Stimulated activated CD4-positive, alpha-beta T cell treated with anti-CD3 and anti-CD28 coated beads, Interleukin-12 subunit alpha, Interleukin-12 subunit beta, amount 100 ng/mL, for 4 hours (primary cell): ENCODE results near the gene IYD.

Experiments used
- DNase-seq: peaks from one replicate; pipeline ENCODE4 v3.0.0-alpha.2; 2020

Gene IYD

GRCh38 chr6:150368762-150369161, at the start of gene IYD:
Gene IYD (plus strand): TSS chr6:150369012. CDS start chr6:150369032, 20 bp downstream.
- no peak for DNase-seq

- DNase-seq = no peak
Measured at GRCh38 chr6:150319924-150320323, 48.9 kb upstream of the IYD start.

- no peak for DNase-seq
Measured at GRCh38 chr6:150320442-150320841, 48.4 kb upstream of the IYD start.

GRCh38 chr6:150322466-150322871, 46.3 kb upstream of the IYD start:
- DNase-seq = no peak

GRCh38 chr6:150323205-150323604, 45.6 kb upstream of the IYD start:
- no peak for DNase-seq

GRCh38 chr6:150324044-150324443, 44.8 kb upstream of the IYD start:
- DNase-seq = no peak

- no peak for DNase-seq
Measured at GRCh38 chr6:150325066-150325772, 43.6 kb upstream of the IYD start.

GRCh38 chr6:150327117-150327774, 41.6 kb upstream of the IYD start:
- DNase-seq = no peak

- no peak for DNase-seq
Measured at GRCh38 chr6:150328744-150329405, 39.9 kb upstream of the IYD start.

- no peak for DNase-seq
Measured at GRCh38 chr6:150331344-150331743, 37.5 kb upstream of the IYD start.

- no peak for DNase-seq
Measured at GRCh38 chr6:150332939-150333584, 35.8 kb upstream of the IYD start.

- no peak for DNase-seq
Measured at GRCh38 chr6:150333585-150333941, 35.2 kb upstream of the IYD start.

- DNase-seq = no peak
Measured at GRCh38 chr6:150334790-150335783, 33.7 kb upstream of the IYD start.

- DNase-seq = no peak
Measured at GRCh38 chr6:150336299-150336698, 32.5 kb upstream of the IYD start.

- no peak for DNase-seq
Measured at GRCh38 chr6:150336708-150337107, 32.1 kb upstream of the IYD start.

GRCh38 chr6:150342126-150342525, 26.7 kb upstream of the IYD start:
- no peak for DNase-seq

- no peak for DNase-seq
Measured at GRCh38 chr6:150343434-150343833, 25.4 kb upstream of the IYD start.

- DNase-seq = no peak
Measured at GRCh38 chr6:150345781-150346180, 23.0 kb upstream of the IYD start.

- no peak for DNase-seq
Measured at GRCh38 chr6:150346346-150346745, 22.5 kb upstream of the IYD start.

- DNase-seq = no peak
Measured at GRCh38 chr6:150347845-150348244, 21.0 kb upstream of the IYD start.

- DNase-seq = no peak
Measured at GRCh38 chr6:150349546-150349945, 19.3 kb upstream of the IYD start.
